ENCODE data around the gene RAD21L1.

RAD21L1 gene

GRCh38 chr20:1186367-1186991, 39.4 kb upstream of the RAD21L1 start:
- no peak for TF ChIP-seq CTCF (IDR thresholded peaks at IDR 0.05; ENCODE audit: control extremely low read depth, extremely low read depth, low read depth, missing control alignments)
- CTCF ChIA-PET, result interaction anchor here (0.9 to 2.1 kb wide), 5 partner anchors 10 to 78 kb away, joined by 3 to 5 read pairs (median 4); no protein-coding TSS in a partner anchor
- no peak for DNase-seq (ENCODE audit: extremely low spot score)
- POLR2A ChIA-PET, result no interaction called here

GRCh38 chr20:1187605-1188171, 38.2 kb upstream of the RAD21L1 start:
- no peak for TF ChIP-seq CTCF (IDR thresholded peaks at IDR 0.05; ENCODE audit: control extremely low read depth, extremely low read depth, low read depth, missing control alignments)
- POLR2A ChIA-PET, result no interaction called here
- no peak for DNase-seq (ENCODE audit: extremely low spot score)
- CTCF ChIA-PET, result interaction anchor here (1.4 to 2.1 kb wide), 4 partner anchors 11 to 26 kb away, joined by 3 to 5 read pairs (median 4); no protein-coding TSS in a partner anchor

- DNase-seq (ENCODE audit: extremely low spot score), result no peak
- TF ChIP-seq CTCF (IDR thresholded peaks at IDR 0.05; ENCODE audit: control extremely low read depth, extremely low read depth, low read depth, missing control alignments), result no peak
- ChIA-PET CTCF (interaction anchor here (1.5 to 2.1 kb wide), 2 partner anchors 11 to 19 kb away, joined by 3 to 5 read pairs; no protein-coding TSS in a partner anchor), POLR2A (no interaction called here)
These were observed 37.5 kb upstream of the RAD21L1 start for GRCh38 chr20:1188347-1188746.

GRCh38 chr20:1189827-1190226, 36.0 kb upstream of the RAD21L1 start:
- TF ChIP-seq CTCF (IDR thresholded peaks at IDR 0.05; ENCODE audit: control extremely low read depth, extremely low read depth, low read depth, missing control alignments), result no peak
- ChIA-PET CTCF (no interaction called here), POLR2A (no interaction called here)
- DNase-seq (ENCODE audit: extremely low spot score), result no peak

GRCh38 chr20:1190847-1191246, 35.0 kb upstream of the RAD21L1 start:
- no peak for TF ChIP-seq CTCF (IDR thresholded peaks at IDR 0.05; ENCODE audit: control extremely low read depth, extremely low read depth, low read depth, missing control alignments)
- no peak for DNase-seq (ENCODE audit: extremely low spot score)
- ChIA-PET POLR2A (no interaction called here), CTCF (interaction anchor here (0.8 to 1.2 kb wide), 5 partner anchors 14 to 375 kb away, joined by 3 read pairs; no protein-coding TSS in a partner anchor)

- POLR2A ChIA-PET, result no interaction called here
- TF ChIP-seq CTCF (IDR thresholded peaks at IDR 0.05; ENCODE audit: control extremely low read depth, extremely low read depth, low read depth, missing control alignments), result no peak
- CTCF ChIA-PET, result interaction anchor here (0.8 to 1.2 kb wide), 5 partner anchors 14 to 375 kb away, joined by 3 read pairs; no protein-coding TSS in a partner anchor
- no peak for DNase-seq (ENCODE audit: extremely low spot score)
These were observed 34.5 kb upstream of the RAD21L1 start for GRCh38 chr20:1191299-1191698.
